Lower lobe of right lung (tissue), 2 donors: Measurements from ENCODE around the gene RGL1. TPM values are rescaled to one million over a fixed set of nuclear protein-coding genes. Genes with fewer than 3 reads are reported as not detected.

Source experiments
- ATAC-seq, 2 donors: fragments of 200-7000 bp; cut with Tn5 transposase; one replicate each; pipeline ENCODE4 v1.9.1; 2020 to 2022; ENCODE audit warnings: mild to moderate bottlenecking in 2 of 2, moderate library complexity in 2 of 2
- DNase-seq: peaks from one replicate; pipeline ENCODE4 v3.0.0-alpha.2; 2020
- H3K27ac ChIP-seq: fragments of 200-600 bp; one replicate; pipeline ENCODE4 v1.8.0; 2022
- H3K27me3 ChIP-seq: fragments of 200-600 bp; one replicate; pipeline ENCODE4 v1.8.0; 2022; ENCODE audit warnings: low read depth
- H3K36me3 ChIP-seq: fragments of 200-600 bp; one replicate; pipeline ENCODE4 v1.8.0; 2022; ENCODE audit warnings: mild to moderate bottlenecking
- H3K4me1 ChIP-seq: fragments of 200-600 bp; one replicate; pipeline ENCODE4 v1.8.0; 2022
- H3K4me3 ChIP-seq: fragments of 200-600 bp; one replicate; pipeline ENCODE4 v1.8.0; 2022; ENCODE audit warnings: mild to moderate bottlenecking
- H3K9me3 ChIP-seq: fragments of 200-600 bp; one replicate; pipeline ENCODE4 v1.8.0; 2022
- intact Hi-C: fragments of 100-400 bp; cut with DNase I; formaldehyde crosslinking; loops from one replicate; pipeline ENCODE4 v1.11.0; 2022
- total RNA-seq: library from RNA; stranded (reverse); fragmentation: NEBNext Ultra II Directional; extraction: Animal tissue kit (Norgen Biotek cat#: 25700); gene quantifications from one replicate; pipeline ENCODE4 v1.2.1, GENCODE V29; 2021
- TF ChIP-seq, protein P1 (sequence below): fragments of 200-600 bp; IDR thresholded peaks from one replicate; pipeline ENCODE4 v1.8.0; 2022; ENCODE audit warnings: antibody characterized with exemption, mild to moderate bottlenecking
- donor health status: DM: no; HTN: yes; CAD: no; lungs with severe emphysema.

RGL1 gene
- total RNA-seq, 1 donor from 2014 or later, result 37.6 TPM

DNA sequence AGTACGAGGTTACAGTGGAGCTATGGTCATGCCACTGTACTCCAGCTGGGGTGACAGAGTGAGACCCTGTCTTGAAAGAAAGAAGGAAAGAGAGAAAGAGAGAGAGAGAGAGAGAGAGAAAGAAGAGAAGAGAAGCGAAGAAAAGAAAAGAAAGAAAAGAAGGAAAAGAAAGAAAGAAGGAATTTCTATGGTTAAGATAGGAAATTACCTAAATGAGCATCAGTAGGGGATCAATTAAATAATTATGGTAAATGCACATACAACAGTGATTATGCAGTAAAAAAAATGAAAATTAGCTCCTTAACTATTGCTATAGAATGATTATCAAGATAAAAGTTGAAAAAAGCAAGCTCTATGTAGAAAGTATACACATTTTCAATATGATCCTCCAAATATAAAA, 172.8 kb downstream of the RGL1 start:
- no peak overlapping the region for H3K4me3 ChIP-seq
- H3K4me1 ChIP-seq, result no peaks in the 10 kb centered on the region
- no peaks in the 10 kb centered on the region for H3K9me3 ChIP-seq
- H3K27me3 ChIP-seq, result no peaks in the 10 kb centered on the region
- TF ChIP-seq, protein P1, sequence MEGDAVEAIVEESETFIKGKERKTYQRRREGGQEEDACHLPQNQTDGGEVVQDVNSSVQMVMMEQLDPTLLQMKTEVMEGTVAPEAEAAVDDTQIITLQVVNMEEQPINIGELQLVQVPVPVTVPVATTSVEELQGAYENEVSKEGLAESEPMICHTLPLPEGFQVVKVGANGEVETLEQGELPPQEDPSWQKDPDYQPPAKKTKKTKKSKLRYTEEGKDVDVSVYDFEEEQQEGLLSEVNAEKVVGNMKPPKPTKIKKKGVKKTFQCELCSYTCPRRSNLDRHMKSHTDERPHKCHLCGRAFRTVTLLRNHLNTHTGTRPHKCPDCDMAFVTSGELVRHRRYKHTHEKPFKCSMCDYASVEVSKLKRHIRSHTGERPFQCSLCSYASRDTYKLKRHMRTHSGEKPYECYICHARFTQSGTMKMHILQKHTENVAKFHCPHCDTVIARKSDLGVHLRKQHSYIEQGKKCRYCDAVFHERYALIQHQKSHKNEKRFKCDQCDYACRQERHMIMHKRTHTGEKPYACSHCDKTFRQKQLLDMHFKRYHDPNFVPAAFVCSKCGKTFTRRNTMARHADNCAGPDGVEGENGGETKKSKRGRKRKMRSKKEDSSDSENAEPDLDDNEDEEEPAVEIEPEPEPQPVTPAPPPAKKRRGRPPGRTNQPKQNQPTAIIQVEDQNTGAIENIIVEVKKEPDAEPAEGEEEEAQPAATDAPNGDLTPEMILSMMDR, result no peak
- H3K27ac ChIP-seq, result no peak overlapping the region
- intact Hi-C loops, result no loop called here
- ATAC-seq (no peak), DNase-seq (no peak)
- no peaks in the 10 kb centered on the region for H3K36me3 ChIP-seq

Other genes starting within 250 kb of the RGL1 start
- gene NCF2, start 214.7 kb upstream of the RGL1 start, total RNA-seq, result 211 TPM
- gene ARPC5, start 169.3 kb upstream of the RGL1 start, total RNA-seq, result 191 TPM
- gene APOBEC4, start 151.8 kb upstream of the RGL1 start, total RNA-seq, result 3.0 TPM
- gene COLGALT2, start 232.6 kb downstream of the RGL1 start, total RNA-seq, result 3.2 TPM
- gene TSEN15, start 246.6 kb downstream of the RGL1 start, total RNA-seq, result 28.6 TPM